ENCODE data around the gene KRTCAP2.
A peak's percentile ranks its signal among the peaks of the same experiment; 100 is the strongest.
"Not testable (repeated sequence)": the region's sequence is repeated elsewhere in the genome, so short reads cannot be mapped to it uniquely, and the experiment has no call there.

The KRTCAP2 gene

DNA sequence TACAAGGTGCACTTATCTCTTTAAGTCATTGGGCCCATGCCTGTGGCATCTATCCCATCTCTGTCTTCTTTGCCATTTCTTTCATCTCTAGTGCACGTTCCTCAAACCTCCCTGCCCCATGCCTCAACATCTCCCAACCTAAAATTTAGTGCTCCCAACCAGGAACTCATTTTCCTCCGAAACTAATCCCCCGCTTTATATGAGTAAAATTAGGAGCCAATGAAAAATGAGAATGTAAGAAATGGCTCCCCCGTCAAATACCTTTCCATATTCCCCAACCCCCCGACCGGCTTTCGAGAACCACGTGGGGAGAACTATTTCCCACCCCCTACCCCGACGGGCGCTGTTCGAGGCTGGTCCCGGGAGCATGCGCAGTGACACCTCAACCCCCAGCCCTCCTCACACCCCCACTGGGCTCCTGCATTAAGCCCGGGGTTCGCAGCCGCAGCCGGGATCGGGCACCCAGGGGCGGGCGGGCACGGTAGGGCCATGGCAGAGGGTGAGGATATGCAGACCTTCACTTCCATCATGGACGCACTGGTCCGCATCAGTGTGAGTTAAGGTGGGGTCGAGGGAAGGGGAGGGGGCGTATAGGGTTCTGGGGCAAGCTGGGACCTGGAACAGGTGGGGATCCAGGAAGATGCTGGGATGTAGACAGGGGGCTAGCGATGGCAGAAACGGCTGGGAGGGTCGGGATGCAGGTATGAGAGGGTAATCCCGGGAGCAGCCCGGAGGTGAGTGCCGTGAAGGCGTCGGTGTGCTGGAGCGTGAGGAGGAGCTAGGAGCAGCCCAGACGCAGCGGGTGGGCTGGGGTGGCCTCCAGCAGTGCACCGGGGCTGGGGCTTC lies 597 bp upstream of the KRTCAP2 start, which contains the start of gene TRIM46:
Gene TRIM46 (plus strand): TSS at position 372 of the 846 bp plus-strand sequence. CDS start 118 bp downstream, at position 490.
- Histone ChIP-seq H3K4me1 (no peaks in the 10 kb centered on the region; the same call in 1 of the 2 replicates), H3K36me3 (replicated peaks) (peaks cover 12% of the 10 kb centered on the region), H3K27me3 (ENCODE audit: low read depth) (no peaks in the 10 kb centered on the region), H3K9me3 (no peaks in the 10 kb centered on the region), H3K4me3 (peak within 1 kb of the TSS; percentile 71)
- in situ Hi-C loops (cut with MboI; ENCODE audit: low sequenced_read_pairs), result no loop called here
- DNase-seq (ENCODE audit: low spot score in 2 of 2), result no peak

- in situ Hi-C loops (cut with MboI; ENCODE audit: low sequenced_read_pairs), result no loop called here
Measured at GRCh38 chr1:155171836-155172731, 1.0 kb downstream of the KRTCAP2 start.

DNA sequence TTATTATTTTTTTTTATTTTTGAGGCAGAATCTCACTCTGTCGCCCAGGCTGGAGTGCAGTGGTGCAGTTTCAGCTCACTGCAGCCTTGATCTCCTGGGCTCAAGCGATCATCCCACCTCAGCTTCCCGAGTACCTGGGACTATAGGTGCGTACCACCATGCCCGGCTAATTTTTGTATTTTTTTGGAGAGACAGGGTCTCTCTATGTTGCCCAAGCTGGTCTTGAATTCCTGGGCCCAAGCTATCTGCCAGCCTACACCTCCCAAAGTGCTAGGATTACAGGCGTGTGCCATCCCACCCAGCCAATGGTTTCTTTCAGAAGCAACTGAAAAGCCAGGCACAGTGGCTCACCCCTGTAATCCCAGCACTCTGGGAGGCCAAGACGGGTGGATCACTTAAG lies 2.3 kb downstream of the KRTCAP2 start:
- DNase-seq (ENCODE audit: low spot score in 2 of 2), result no peak
- no peaks in the 10 kb centered on the region; the same call in 1 of the 2 replicates for H3K4me1 ChIP-seq
- in situ Hi-C loops (cut with MboI; ENCODE audit: low sequenced_read_pairs), result no loop called here

More at GRCh38 chr1:155171836-155172731, 1.0 kb downstream of the KRTCAP2 start:
- Histone ChIP-seq H3K36me3 (replicated peaks) (peaks cover 12% of the 10 kb centered on the region), H3K27me3 (ENCODE audit: low read depth) (no peaks in the 10 kb centered on the region), H3K9me3 (no peaks in the 10 kb centered on the region), H3K4me3 (peak overlapping the region; percentile 71), H3K4me1 (no peaks in the 10 kb centered on the region; the same call in 1 of the 2 replicates)
- DNase-seq (ENCODE audit: low spot score in 2 of 2), result no peak

DNA sequence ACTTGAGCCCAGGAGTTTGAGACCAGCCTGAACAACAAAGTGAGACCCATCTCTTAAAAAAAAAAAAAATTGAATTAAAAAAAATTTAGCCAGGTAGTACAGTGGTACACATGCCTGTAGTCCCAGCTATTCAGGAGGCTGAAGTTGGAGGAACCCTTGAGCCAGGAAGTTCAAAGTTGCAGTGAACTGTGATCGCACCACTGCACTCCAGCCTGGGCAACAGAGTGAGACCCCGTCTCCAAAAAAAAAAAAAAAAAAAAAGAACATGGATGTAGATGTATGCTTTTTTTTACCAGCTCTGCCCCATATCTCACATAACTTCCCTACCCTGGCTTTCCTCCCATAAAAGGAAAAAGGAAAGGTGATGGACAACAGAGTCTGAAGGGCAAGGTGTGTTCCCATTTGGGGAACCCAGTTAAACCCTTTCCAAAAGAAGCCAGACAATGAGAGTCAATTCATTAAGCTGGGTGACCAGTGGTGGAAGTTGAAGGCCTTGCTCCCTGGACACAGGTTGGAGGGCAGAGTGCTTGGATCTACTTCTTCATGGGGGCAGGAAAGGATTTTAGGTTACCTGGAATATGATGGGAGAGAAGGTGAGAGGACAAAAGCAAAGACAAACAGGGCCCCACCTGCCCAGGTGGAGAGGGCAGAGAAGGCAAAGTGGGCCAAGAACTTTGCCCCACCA lies 2.9 kb downstream of the KRTCAP2 start:
- Histone ChIP-seq H3K4me3 (no peak overlapping the region), H3K9me3 (no peaks in the 10 kb centered on the region), H3K27me3 (ENCODE audit: low read depth) (no peaks in the 10 kb centered on the region), H3K4me1 (no peaks in the 10 kb centered on the region; the same call in 1 of the 2 replicates), H3K36me3 (replicated peaks) (peaks cover 12% of the 10 kb centered on the region)
- in situ Hi-C loops (cut with MboI; ENCODE audit: low sequenced_read_pairs), result no loop called here
- no peak for DNase-seq (ENCODE audit: low spot score in 2 of 2)

More for the DNA sequence above, 2.3 kb downstream of the KRTCAP2 start:
- Histone ChIP-seq H3K36me3 (replicated peaks) (peaks cover 12% of the 10 kb centered on the region), H3K9me3 (no peaks in the 10 kb centered on the region), H3K27me3 (ENCODE audit: low read depth) (no peaks in the 10 kb centered on the region), H3K4me3 (no peak overlapping the region)

- Histone ChIP-seq H3K27me3 (ENCODE audit: low read depth) (no peaks in the 10 kb centered on the region), H3K4me3 (no peak overlapping the region), H3K36me3 (replicated peaks) (peaks cover 12% of the 10 kb centered on the region), H3K9me3 (no peaks in the 10 kb centered on the region; the same call in 1 of the 2 replicates), H3K4me1 (no peaks in the 10 kb centered on the region; the same call in 1 of the 2 replicates)
- in situ Hi-C loops (cut with MboI; ENCODE audit: low sequenced_read_pairs), result loop anchor here (5.0 kb wide), 1 partner anchor 77 kb away; no protein-coding TSS in a partner anchor
- no peak for DNase-seq (ENCODE audit: low spot score in 2 of 2)
Measured at GRCh38 chr1:155169541-155169940, 3.6 kb downstream of the KRTCAP2 start.

DNA sequence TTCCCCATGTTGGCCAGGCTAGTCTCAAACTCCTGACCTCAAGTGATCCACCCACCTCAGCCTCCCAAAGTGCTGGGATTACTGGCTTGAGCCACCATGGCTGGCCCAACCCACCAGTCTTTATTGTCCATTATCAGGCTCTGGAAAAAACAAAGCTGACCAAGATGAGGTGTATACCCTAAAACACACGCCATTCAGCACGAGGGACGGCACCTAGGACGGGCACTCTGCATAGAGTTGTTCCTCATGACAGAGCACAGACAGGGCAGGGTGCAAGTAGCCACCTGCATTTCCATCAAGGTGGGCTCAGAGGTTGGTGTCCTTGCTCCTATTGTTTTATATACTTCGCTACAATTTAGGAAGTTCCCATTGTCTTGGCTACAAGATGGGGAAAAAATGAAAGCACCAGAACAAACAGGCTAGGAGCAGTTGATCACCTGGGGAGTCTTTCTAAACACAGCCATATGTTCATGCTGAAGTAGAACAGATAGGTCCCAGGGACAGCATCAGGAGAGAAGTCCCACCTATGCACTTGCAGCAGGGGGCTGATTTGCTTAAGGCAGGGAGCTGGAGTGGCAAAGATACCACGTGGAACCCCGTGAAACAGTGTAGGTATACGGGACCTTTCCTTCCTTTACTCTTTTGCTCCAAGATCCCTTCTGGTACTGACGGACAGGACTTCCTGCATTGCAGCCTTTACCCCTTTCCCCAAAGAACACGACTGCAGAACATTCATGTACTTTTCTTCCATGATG lies 4.5 kb downstream of the KRTCAP2 start:
- Histone ChIP-seq H3K4me1 (no peaks in the 10 kb centered on the region), H3K9me3 (no peaks in the 10 kb centered on the region; the same call in 1 of the 2 replicates), H3K4me3 (no peak overlapping the region), H3K27me3 (ENCODE audit: low read depth) (no peaks in the 10 kb centered on the region), H3K36me3 (replicated peaks) (peaks cover 12% of the 10 kb centered on the region)
- in situ Hi-C loops (cut with MboI; ENCODE audit: low sequenced_read_pairs), result loop anchor here (5.0 kb wide), 1 partner anchor 76 kb away; no protein-coding TSS in a partner anchor
- DNase-seq (ENCODE audit: low spot score in 2 of 2), result no peak

GRCh38 chr1:155168105-155168445 lies 5.0 kb downstream of the KRTCAP2 start:
- DNase-seq (ENCODE audit: low spot score in 2 of 2); H3K9me3 ChIP-seq; H3K4me1 ChIP-seq; H3K4me3 ChIP-seq; H3K27me3 ChIP-seq (ENCODE audit: low read depth): not testable (repeated sequence)
- in situ Hi-C loops (cut with MboI; ENCODE audit: low sequenced_read_pairs), result loop anchor here (5.0 kb wide), 1 partner anchor 76 kb away; no protein-coding TSS in a partner anchor
- peaks cover 12% of the 10 kb centered on the region for H3K36me3 ChIP-seq (replicated peaks)

- in situ Hi-C loops (cut with MboI; ENCODE audit: low sequenced_read_pairs), result loop anchor here (5.0 kb wide), 1 partner anchor 75 kb away; no protein-coding TSS in a partner anchor
- Histone ChIP-seq H3K9me3 (no peaks in the 10 kb centered on the region; the same call in 1 of the 2 replicates), H3K27me3 (ENCODE audit: low read depth) (no peaks in the 10 kb centered on the region), H3K4me1 (no peaks in the 10 kb centered on the region), H3K36me3 (replicated peaks) (peaks cover 12% of the 10 kb centered on the region), H3K4me3 (peak overlapping the region; percentile 15)
- peak; percentile 78 to 94 for DNase-seq (ENCODE audit: low spot score in 2 of 2)
Measured at GRCh38 chr1:155167166-155168104, 5.7 kb downstream of the KRTCAP2 start.

- Histone ChIP-seq H3K27me3 (ENCODE audit: low read depth) (no peaks in the 10 kb centered on the region), H3K9me3 (no peaks in the 10 kb centered on the region; the same call in 1 of the 2 replicates), H3K36me3 (replicated peaks) (peaks cover 12% of the 10 kb centered on the region), H3K4me1 (no peaks in the 10 kb centered on the region), H3K4me3 (no peak overlapping the region)
- in situ Hi-C loops (cut with MboI; ENCODE audit: low sequenced_read_pairs), result loop anchor here (5.0 kb wide), 1 partner anchor 74 kb away; no protein-coding TSS in a partner anchor
- no peak for DNase-seq (ENCODE audit: low spot score in 2 of 2)
Measured at GRCh38 chr1:155166471-155167165, 6.5 kb downstream of the KRTCAP2 start.

DNA sequence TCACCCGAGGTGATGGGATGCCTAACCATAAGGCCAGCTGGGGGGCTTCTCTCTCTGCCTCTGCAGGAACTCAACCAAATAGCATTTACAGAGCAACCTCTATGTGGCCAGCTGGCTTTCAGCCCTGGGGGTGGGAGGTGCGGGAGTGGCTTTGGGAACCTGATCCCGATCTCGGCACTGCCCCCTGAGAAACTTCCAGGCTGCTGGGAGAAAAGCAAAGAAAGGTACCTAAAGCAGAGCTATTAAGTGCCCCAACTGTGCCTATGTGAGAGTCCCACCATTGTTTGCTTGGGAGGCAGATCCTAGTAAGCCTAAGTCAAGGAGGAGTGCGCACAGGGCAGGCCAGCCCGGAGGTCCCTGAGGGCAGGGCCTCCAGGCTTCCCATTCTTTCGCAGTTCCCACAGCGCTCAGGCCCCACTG lies 7.0 kb downstream of the KRTCAP2 start:
- in situ Hi-C loops (cut with MboI; ENCODE audit: low sequenced_read_pairs), result loop anchor here (5.0 kb wide), 1 partner anchor 74 kb away; no protein-coding TSS in a partner anchor
- no peaks in the 10 kb centered on the region for H3K27me3 ChIP-seq (ENCODE audit: low read depth)
- no peak for DNase-seq (ENCODE audit: low spot score in 2 of 2)
- H3K4me1 ChIP-seq, result no peaks in the 10 kb centered on the region
- no peak overlapping the region for H3K4me3 ChIP-seq
- H3K9me3 ChIP-seq, result no peaks in the 10 kb centered on the region; the same call in 1 of the 2 replicates
- H3K36me3 ChIP-seq (replicated peaks), result peaks cover 11% of the 10 kb centered on the region

- H3K27me3 ChIP-seq (ENCODE audit: low read depth); DNase-seq (ENCODE audit: low spot score in 2 of 2); H3K4me3 ChIP-seq; H3K9me3 ChIP-seq; H3K36me3 ChIP-seq (replicated peaks); H3K4me1 ChIP-seq: not testable (repeated sequence)
- in situ Hi-C loops (cut with MboI; ENCODE audit: low sequenced_read_pairs), result loop anchor here (5.0 kb wide), 1 partner anchor 72 kb away; no protein-coding TSS in a partner anchor
Measured at GRCh38 chr1:155164625-155165024, 8.5 kb downstream of the KRTCAP2 start.

Measured in HAP-1 (cell line).